ENCODE results near the gene HS3ST3A1. TPM values are rescaled to one million over a fixed set of nuclear protein-coding genes. Genes with fewer than 3 reads are reported as not detected.

Gene HS3ST3A1
- total and polyA plus RNA-seq, 2 of the 8 experiments (the other 6 are each of a cell fraction or from before 2014, with no cell fraction given): 5.4 to 5.7 TPM

DNA sequence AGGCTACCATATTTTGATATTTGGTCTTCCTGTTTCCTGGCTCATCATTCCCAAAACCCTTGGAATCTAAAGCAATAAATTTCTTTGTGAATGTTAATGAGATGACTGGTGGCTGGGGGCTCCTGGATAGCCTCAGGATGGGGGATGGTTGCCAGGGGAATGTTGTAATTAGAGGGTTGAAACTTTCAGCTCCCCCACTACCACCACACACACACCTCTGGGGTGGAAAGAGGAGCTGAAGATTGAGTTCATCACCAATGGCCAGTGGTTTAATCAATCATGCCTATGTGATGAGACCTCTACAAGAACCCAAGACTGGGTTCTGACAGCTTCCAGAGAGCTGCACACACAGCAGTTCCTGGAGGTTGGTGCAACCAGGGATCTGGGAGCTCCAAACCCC lies 59.1 kb downstream of the HS3ST3A1 start:
- Histone ChIP-seq H2BK20ac (ENCODE audit: low read length) (no peak overlapping the region), H2BK12ac (ENCODE audit: low read depth, low read length) (no peak overlapping the region), H2BK15ac (ENCODE audit: low read length) (no peak overlapping the region), H3K79me2 (ENCODE audit: control insufficient read depth in 1 of 2, insufficient read depth in 2 of 2, low read length in 2 of 2) (no peaks in the 10 kb centered on the region), H2BK5ac (ENCODE audit: low read depth, low read length) (no peak overlapping the region), H2AK5ac (ENCODE audit: low read depth, low read length) (no peak overlapping the region), H3K27ac (ENCODE audit: low read depth, low read length) (no peak overlapping the region), H4K20me1 (replicated peaks in 1 of 2; ENCODE audit: control insufficient read depth in 1 of 2, insufficient read depth in 2 of 2, low read length in 2 of 2) (no peaks in the 10 kb centered on the region), H2BK120ac (replicated peaks; ENCODE audit: low read depth, low read length) (no peak overlapping the region), H3K14ac (ENCODE audit: insufficient read length) (no peak overlapping the region), H3K18ac (ENCODE audit: extremely low read depth, low read length) (no peak overlapping the region), H2AFZ (ENCODE audit: low read length) (no peak overlapping the region), H3K4me2 (ENCODE audit: insufficient read depth in 1 of 2, low read depth in 2 of 2, low read length in 2 of 2) (no peak overlapping the region), H3K4ac (replicated peaks; ENCODE audit: insufficient read length, low read depth, low read length) (no peak overlapping the region), H3K36me3 (ENCODE audit: control insufficient read depth in 2 of 4, insufficient read depth in 4 of 4, low read length in 3 of 4) (no peaks in the 10 kb centered on the region), H3K23ac (ENCODE audit: insufficient read length) (no peak overlapping the region), H3K79me1 (ENCODE audit: low read depth, low read length) (no peaks in the 10 kb centered on the region), H3K23me2 (ENCODE audit: low read depth, low read length) (no peaks in the 10 kb centered on the region), H3K27me3 (replicated peaks in 1 of 4; ENCODE audit: control insufficient read depth in 3 of 4, extremely low read depth in 1 of 4, insufficient read depth in 3 of 4, low read length in 3 of 4) (no peaks in the 10 kb centered on the region), H4K5ac (ENCODE audit: insufficient read length, low read depth, low read length) (no peak overlapping the region), H4K91ac (replicated peaks; ENCODE audit: insufficient read length, low read length) (no peak overlapping the region), H3K4me3 (ENCODE audit: extremely low read depth in 1 of 4, insufficient read depth in 2 of 4, low read depth in 3 of 4, low read length in 4 of 4) (no peak overlapping the region), H3K9me3 (ENCODE audit: insufficient read depth in 2 of 2, low read depth in 1 of 2, low read length in 1 of 2) (no peaks in the 10 kb centered on the region), H4K8ac (ENCODE audit: extremely low read depth, insufficient read depth, low read length) (no peak overlapping the region), H3K9ac (replicated peaks in 1 of 4; ENCODE audit: extremely low read depth in 1 of 4, low read depth in 3 of 4, low read length in 3 of 4) (no peak overlapping the region), H3K4me1 (replicated peaks in 1 of 4; ENCODE audit: control insufficient read depth in 3 of 4, insufficient read depth in 4 of 4, low read length in 3 of 4) (no peaks in the 10 kb centered on the region), H3K56ac (replicated peaks; ENCODE audit: insufficient read length, low read depth, low read length) (no peak overlapping the region)
- DNase-seq (ENCODE audit: low read depth in 1 of 2, low spot score in 2 of 2) (no peak), FAIRE-seq (no peak)
- CTCF ChIA-PET (ENCODE audit: partially characterized antibody): interaction anchor here (1.5 kb wide), 1 partner anchor 52 kb away, joined by 5 read pairs; no protein-coding TSS in a partner anchor
- POLR2A ChIA-PET (ENCODE audit: partially characterized antibody): no interaction called here
- no peak for TF ChIP-seq CBX5 (IDR thresholded peaks at IDR 0.05; ENCODE audit: low read depth, low read length)
- TF ChIP-seq, protein P1, sequence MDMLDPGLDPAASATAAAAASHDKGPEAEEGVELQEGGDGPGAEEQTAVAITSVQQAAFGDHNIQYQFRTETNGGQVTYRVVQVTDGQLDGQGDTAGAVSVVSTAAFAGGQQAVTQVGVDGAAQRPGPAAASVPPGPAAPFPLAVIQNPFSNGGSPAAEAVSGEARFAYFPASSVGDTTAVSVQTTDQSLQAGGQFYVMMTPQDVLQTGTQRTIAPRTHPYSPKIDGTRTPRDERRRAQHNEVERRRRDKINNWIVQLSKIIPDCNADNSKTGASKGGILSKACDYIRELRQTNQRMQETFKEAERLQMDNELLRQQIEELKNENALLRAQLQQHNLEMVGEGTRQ (IDR thresholded peaks at IDR 0.05; ENCODE audit: low read length): no peak
- no peak for TF ChIP-seq FOSL1 (IDR thresholded peaks at IDR 0.05; ENCODE audit: insufficient read depth, low read depth, low read length)
- TF ChIP-seq TAF7 (optimal IDR thresholded peaks at IDR 0.05; ENCODE audit: borderline replicate concordance, low read depth, low read length): no peak
- TF ChIP-seq NANOG (IDR thresholded peaks at IDR 0.05; ENCODE audit: insufficient read depth, low read depth, low read length, poor library complexity, severe bottlenecking): no peak
- no peak for TF ChIP-seq BCL11A (IDR thresholded peaks at IDR 0.05; ENCODE audit: low read depth in 2 of 2, low read length in 2 of 2)
- no peak for TF ChIP-seq TEAD4 (IDR thresholded peaks at IDR 0.05; ENCODE audit: low read depth, low read length)
- TF ChIP-seq CTBP2 (IDR thresholded peaks at IDR 0.05; ENCODE audit: borderline replicate concordance, insufficient read depth, insufficient read length, low read length): no peak
- no peak for TF ChIP-seq SUZ12 (IDR thresholded peaks at IDR 0.05; ENCODE audit: low read length)
- TF ChIP-seq EGR1 (IDR thresholded peaks at IDR 0.05; ENCODE audit: borderline replicate concordance, low read depth, low read length): no peak
- TF ChIP-seq CBX8 (IDR thresholded peaks at IDR 0.05; ENCODE audit: borderline replicate concordance, low read depth, low read length): no peak
- TF ChIP-seq RXRA (IDR thresholded peaks at IDR 0.05; ENCODE audit: insufficient read depth, low read depth, low read length): no peak
